IMR-90 (cell line): ENCODE data around the gene CR1L. TPM values are rescaled to one million over a fixed set of nuclear protein-coding genes. Genes with fewer than 3 reads are reported as not detected.

ENCODE experiments used
- ATAC-seq: fragments of 200-7000 bp; cut with Tn5 transposase; 2 replicates; pipeline ENCODE4 v1.9.1; 2020; ENCODE audit warnings: low read depth, mild to moderate bottlenecking, moderate library complexity
- BruUV-seq: library from RNA; stranded (reverse); fragments of 400-500 nt; replicated peaks from 2 replicates; lab custom pipeline; 2021; lab: Mats Ljungman, UMichigan
- CTCF ChIA-PET: fragments of 300-600 bp; formaldehyde crosslinking; extraction: SDS; loops from one replicate; lab custom pipeline; 2021; ENCODE audit warnings: antibody characterized with exemption; lab: Yijun Ruan, JAX
- POLR2A ChIA-PET: fragments of 300-600 bp; sonication (Branson Sonifier 250); formaldehyde crosslinking; loops from one replicate; lab custom pipeline; 2022; ENCODE audit warnings: antibody characterized with exemption; ENCODE audit not compliant: unreplicated experiment; lab: Charles Lee
- DNase-seq: peaks from one replicate; pipeline ENCODE4 v3.0.0; 2013
- H2AFZ ChIP-seq: replicated peaks from 2 replicates; pipeline ENCODE3; 2013; ENCODE audit warnings: low read length, mild to moderate bottlenecking; ENCODE audit not compliant: poor library complexity
- H2AK5ac ChIP-seq: 2 replicates; pipeline ENCODE4 v1.6.1; 2013; ENCODE audit warnings: low read depth, low read length, inconsistent platforms
- H2AK9ac ChIP-seq: replicated peaks from 2 replicates; pipeline ENCODE3; 2013; ENCODE audit warnings: mild to moderate bottlenecking, low read depth, low read length, moderate library complexity; ENCODE audit not compliant: poor library complexity
- H2BK120ac ChIP-seq: 2 replicates; pipeline ENCODE4 v1.6.1; 2013; ENCODE audit warnings: low read depth, low read length, inconsistent platforms
- H2BK15ac ChIP-seq: 3 replicates; pipeline ENCODE4 v1.6.1; 2013; ENCODE audit warnings: low read depth, low read length, inconsistent platforms
- H2BK20ac ChIP-seq: 2 replicates; pipeline ENCODE4 v1.6.1; 2013; ENCODE audit warnings: low read depth, mild to moderate bottlenecking, inconsistent platforms, low read length, moderate library complexity
- H2BK5ac ChIP-seq: 2 replicates; pipeline ENCODE4 v1.6.1; 2013; ENCODE audit warnings: mild to moderate bottlenecking, low read depth, low read length, inconsistent platforms; ENCODE audit not compliant: poor library complexity, severe bottlenecking
- H3K14ac ChIP-seq: replicated peaks from 2 replicates; pipeline ENCODE4 v1.6.1; 2013; ENCODE audit warnings: low read depth, low read length, inconsistent platforms
- H3K18ac ChIP-seq: 2 replicates; pipeline ENCODE4 v1.6.1; 2013; ENCODE audit warnings: low read depth, low read length, control low read depth
- H3K23ac ChIP-seq: 2 replicates; pipeline ENCODE4 v1.6.1; 2013; ENCODE audit warnings: low read depth, low read length, inconsistent platforms
- H3K27ac ChIP-seq: 2 replicates; pipeline ENCODE4 v1.5.1; 2013; ENCODE audit warnings: mild to moderate bottlenecking, control low read depth, low read length; ENCODE audit not compliant: insufficient read depth
- H3K27me3 ChIP-seq: 2 replicates; pipeline ENCODE4 v1.6.1; 2013; ENCODE audit warnings: low read length; ENCODE audit not compliant: control insufficient read depth, insufficient read depth
- H3K36me3 ChIP-seq: 2 replicates; pipeline ENCODE4 v1.6.1; 2013; ENCODE audit warnings: low read length, mixed read lengths; ENCODE audit not compliant: control insufficient read depth, insufficient read depth
- H3K4ac ChIP-seq: 2 replicates; pipeline ENCODE4 v1.6.1; 2013; ENCODE audit warnings: low read depth, low read length, inconsistent platforms
- H3K4me1 ChIP-seq: 2 replicates; pipeline ENCODE4 v1.6.1; 2013; ENCODE audit warnings: low read length, mixed read lengths; ENCODE audit not compliant: control insufficient read depth, insufficient read depth
- H3K4me2 ChIP-seq: 2 replicates; pipeline ENCODE4 v1.6.1; 2013; ENCODE audit warnings: low read depth, mild to moderate bottlenecking, control low read depth, low read length, moderate library complexity
- H3K4me3 ChIP-seq: 2 replicates; pipeline ENCODE4 v1.5.1; 2013; ENCODE audit warnings: low read depth, mild to moderate bottlenecking, control low read depth, low read length, moderate library complexity; ENCODE audit not compliant: insufficient read depth
- H3K56ac ChIP-seq: 2 replicates; pipeline ENCODE4 v1.6.1; 2013; ENCODE audit warnings: low read length, inconsistent platforms; ENCODE audit not compliant: insufficient read depth; ENCODE audit errors: extremely low read depth
- H3K79me1 ChIP-seq, 2 experiments: 2 replicates each; pipeline ENCODE4 v1.6.1; 2013; ENCODE audit warnings: low read length in 2 of 2, inconsistent platforms in 1 of 2, low read depth in 1 of 2
- H3K9ac ChIP-seq: 2 replicates; pipeline ENCODE4 v1.6.1; 2013; ENCODE audit warnings: low read depth, low read length, control low read depth
- H3K9me1 ChIP-seq: 2 replicates; pipeline ENCODE4 v1.6.1; 2013; ENCODE audit warnings: low read length, inconsistent platforms; ENCODE audit not compliant: insufficient read depth
- H3K9me3 ChIP-seq: 2 replicates; pipeline ENCODE4 v1.6.1; 2013; ENCODE audit warnings: low read length; ENCODE audit not compliant: control insufficient read depth, insufficient read depth
- H4K20me1 ChIP-seq: 2 replicates; pipeline ENCODE4 v1.6.1; 2013; ENCODE audit warnings: low read length, inconsistent platforms; ENCODE audit not compliant: insufficient read depth
- H4K5ac ChIP-seq: 2 replicates; pipeline ENCODE4 v1.6.1; 2013; ENCODE audit warnings: mild to moderate bottlenecking, low read depth, low read length, control low read depth
- H4K8ac ChIP-seq, 2 experiments: 2 replicates each; pipeline ENCODE4 v1.6.1; 2013; ENCODE audit warnings: low read depth in 2 of 2, low read length in 2 of 2, control low read depth in 1 of 2, inconsistent platforms in 1 of 2
- H4K91ac ChIP-seq: 2 replicates; pipeline ENCODE4 v1.6.1; 2013; ENCODE audit warnings: low read depth, low read length, inconsistent platforms; ENCODE audit not compliant: insufficient read depth
- BHLHE40 ChIP-seq: fragments of 150-350 bp; IDR thresholded peaks from 2 replicates; pipeline ENCODE4 v1.6.1; 2016; ENCODE audit warnings: mild to moderate bottlenecking, low read depth, low read length
- CEBPB ChIP-seq: IDR thresholded peaks from 2 replicates; pipeline ENCODE4 v1.6.1; 2012; ENCODE audit warnings: low read depth, low read length, improper control_type of control experiment
- NFE2L2 ChIP-seq: fragments of 150-350 bp; IDR thresholded peaks from 2 replicates; pipeline ENCODE4 v1.6.1; 2016; ENCODE audit warnings: low read depth, mild to moderate bottlenecking, low read length
- WGBS, 2 experiments: methylation state at CpG; one replicate each; pipeline versions ENCODE4 v1.1.5 to v1.1.7; 2013; ENCODE audit warnings: missing lambda C conversion rate in 2 of 2; ENCODE audit not compliant: insufficient read length in 1 of 2; ENCODE audit errors: extremely low coverage in 2 of 2; 5-methylcytosine and 5-hydroxymethylcytosine counted together
- dilution Hi-C: fragments of 300-500 bp; cut with HindIII; formaldehyde crosslinking; loops from one replicate; pipeline ENCODE4 v1.14.3; 2018; ENCODE audit warnings: low sequenced_read_pairs; ENCODE audit not compliant: unreplicated experiment
- in situ Hi-C: fragments of 300-500 bp; cut with MboI; formaldehyde crosslinking; loops from 3 replicates; pipeline ENCODE4 v1.14.3; 2019; ENCODE audit warnings: low sequenced_read_pairs, inconsistent platforms, mixed read lengths
- intact Hi-C: fragments of 100-400 bp; cut with micrococcal nuclease; formaldehyde crosslinking; loops from 2 replicates; pipeline ENCODE4 v1.10.0; 2022
- polyA plus RNA-seq, 3 experiments: library from polyadenylated mRNA; depleted of rRNA; stranded (reverse); fragments of >200 nt; gene quantifications; 2 replicates each; pipeline ENCODE4 v1.2.3, GENCODE V29; 2012; ENCODE audit warnings: low replicate concordance in 1 of 3
- total RNA-seq: library from RNA; depleted of rRNA; stranded (reverse); fragments of >200 nt; gene quantifications from 2 replicates; pipeline ENCODE4 v1.2.3, GENCODE V29; 2012
- TF ChIP-seq, protein P1 (sequence below): conservative IDR thresholded peaks from 2 replicates; pipeline ENCODE4 v1.5.1; 2012; ENCODE audit warnings: mild to moderate bottlenecking, low read depth, low read length, improper control_type of control experiment
- TF ChIP-seq, protein P2 (sequence below): fragments of 150-350 bp; IDR thresholded peaks from 2 replicates; pipeline ENCODE4 v1.6.1; 2017; ENCODE audit warnings: mild to moderate bottlenecking, antibody characterized with exemption, low read length, low read depth

Gene CR1L
- total and polyA plus RNA-seq, 2 of the 4 experiments (the other 2 are of a cell fraction): not detected

DNA sequence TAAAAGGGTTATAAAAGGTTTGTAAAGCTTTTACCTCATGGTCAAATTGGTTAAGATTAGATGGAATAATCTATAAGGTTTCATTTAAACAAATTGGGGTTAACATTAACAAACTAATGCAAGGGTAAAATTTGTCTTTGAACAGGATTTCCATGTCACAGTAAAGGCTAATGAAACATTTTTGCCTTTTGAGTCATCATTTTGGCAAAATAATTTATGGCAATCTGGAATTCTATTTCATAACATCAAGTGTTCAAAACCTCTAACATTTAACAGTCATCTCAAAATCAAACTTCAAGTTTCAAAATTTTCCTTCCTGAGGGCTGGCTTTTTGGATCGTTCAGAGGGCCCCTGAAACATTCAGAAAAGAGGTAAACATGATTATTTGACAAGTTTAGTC is 100.4 kb downstream of the CR1L start:
- Histone ChIP-seq H3K9me1 (no peaks in the 10 kb centered on the region), H4K20me1 (no peaks in the 10 kb centered on the region), H2BK20ac (no peak overlapping the region), H4K5ac (no peak overlapping the region), H2AFZ (no peak overlapping the region), H3K9me3 (no peaks in the 10 kb centered on the region), H3K9ac (no peak overlapping the region), H3K27ac (no peak overlapping the region), H3K23ac (no peak overlapping the region), H3K79me1 (no peaks in the 10 kb centered on the region), H2BK120ac (no peak overlapping the region), H3K56ac (no peak overlapping the region), H3K18ac (no peak overlapping the region), H3K36me3 (no peaks in the 10 kb centered on the region), H3K27me3 (no peaks in the 10 kb centered on the region), H3K14ac (no peak overlapping the region), H4K91ac (no peak overlapping the region), H3K4ac (no peak overlapping the region), H2AK9ac (no peak overlapping the region), H2AK5ac (no peak overlapping the region), H4K8ac (no peak overlapping the region), H2BK15ac (no peak overlapping the region), H3K4me2 (peak overlapping the region; percentile 40; the same call in 1 of the 2 replicates), H3K4me3 (no peak overlapping the region), H2BK5ac (no peak overlapping the region), H3K4me1 (no peaks in the 10 kb centered on the region; the same call in 1 of the 2 replicates)
- intact Hi-C loops: no loop called here
- DNase-seq (peak; percentile 21), ATAC-seq (no peak; the same call in 1 of the 2 replicates)
- no TSS peak for BruUV-seq
- WGBS, 2 experiments: no CpG with 5 or more reads among the region's 1 CpG
- in situ Hi-C loops: no loop called here
- dilution Hi-C loops: no loop called here
- ChIA-PET CTCF (interaction anchor here (0.7 kb wide), 1 partner anchor 1688 kb away, joined by 7 read pairs; no protein-coding TSS in a partner anchor), POLR2A (no interaction called here)
- TF ChIP-seq, protein P1, sequence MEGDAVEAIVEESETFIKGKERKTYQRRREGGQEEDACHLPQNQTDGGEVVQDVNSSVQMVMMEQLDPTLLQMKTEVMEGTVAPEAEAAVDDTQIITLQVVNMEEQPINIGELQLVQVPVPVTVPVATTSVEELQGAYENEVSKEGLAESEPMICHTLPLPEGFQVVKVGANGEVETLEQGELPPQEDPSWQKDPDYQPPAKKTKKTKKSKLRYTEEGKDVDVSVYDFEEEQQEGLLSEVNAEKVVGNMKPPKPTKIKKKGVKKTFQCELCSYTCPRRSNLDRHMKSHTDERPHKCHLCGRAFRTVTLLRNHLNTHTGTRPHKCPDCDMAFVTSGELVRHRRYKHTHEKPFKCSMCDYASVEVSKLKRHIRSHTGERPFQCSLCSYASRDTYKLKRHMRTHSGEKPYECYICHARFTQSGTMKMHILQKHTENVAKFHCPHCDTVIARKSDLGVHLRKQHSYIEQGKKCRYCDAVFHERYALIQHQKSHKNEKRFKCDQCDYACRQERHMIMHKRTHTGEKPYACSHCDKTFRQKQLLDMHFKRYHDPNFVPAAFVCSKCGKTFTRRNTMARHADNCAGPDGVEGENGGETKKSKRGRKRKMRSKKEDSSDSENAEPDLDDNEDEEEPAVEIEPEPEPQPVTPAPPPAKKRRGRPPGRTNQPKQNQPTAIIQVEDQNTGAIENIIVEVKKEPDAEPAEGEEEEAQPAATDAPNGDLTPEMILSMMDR: no peak
- TF ChIP-seq CEBPB (no peak), BHLHE40 (no peak), NFE2L2 (no peak)
- TF ChIP-seq, protein P2, sequence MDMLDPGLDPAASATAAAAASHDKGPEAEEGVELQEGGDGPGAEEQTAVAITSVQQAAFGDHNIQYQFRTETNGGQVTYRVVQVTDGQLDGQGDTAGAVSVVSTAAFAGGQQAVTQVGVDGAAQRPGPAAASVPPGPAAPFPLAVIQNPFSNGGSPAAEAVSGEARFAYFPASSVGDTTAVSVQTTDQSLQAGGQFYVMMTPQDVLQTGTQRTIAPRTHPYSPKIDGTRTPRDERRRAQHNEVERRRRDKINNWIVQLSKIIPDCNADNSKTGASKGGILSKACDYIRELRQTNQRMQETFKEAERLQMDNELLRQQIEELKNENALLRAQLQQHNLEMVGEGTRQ: no peak
